ENCODE data around the gene HOXD3.

Gene HOXD3

GRCh38 chr2:176135035-176135440, 22.1 kb upstream of the HOXD3 start:
- peak; percentile 49 for DNase-seq

GRCh38 chr2:176136374-176137251, 20.5 kb upstream of the HOXD3 start:
- peak; percentile 57 for DNase-seq

- no peak for DNase-seq
These were observed 19.9 kb upstream of the HOXD3 start for GRCh38 chr2:176137252-176137580.

GRCh38 chr2:176137906-176138305, 19.2 kb upstream of the HOXD3 start:
- DNase-seq: no peak

GRCh38 chr2:176138526-176138922, 18.6 kb upstream of the HOXD3 start:
- no peak for DNase-seq

- DNase-seq: no peak
These were observed 18.0 kb upstream of the HOXD3 start for GRCh38 chr2:176138923-176139660.

- no peak for DNase-seq
These were observed 17.2 kb upstream of the HOXD3 start for GRCh38 chr2:176139661-176140512.

GRCh38 chr2:176140513-176141317, 16.4 kb upstream of the HOXD3 start:
- DNase-seq: peak; percentile 75

- no peak for DNase-seq
These were observed 14.8 kb upstream of the HOXD3 start for GRCh38 chr2:176142281-176142680.

GRCh38 chr2:176145085-176145969, 11.8 kb upstream of the HOXD3 start:
- no peak for DNase-seq

GRCh38 chr2:176146101-176146500, 11.0 kb upstream of the HOXD3 start:
- no peak for DNase-seq

- DNase-seq: no peak
These were observed 10.5 kb upstream of the HOXD3 start for GRCh38 chr2:176146645-176147044.

- DNase-seq: no peak
These were observed 9.8 kb upstream of the HOXD3 start for GRCh38 chr2:176147210-176147799.

GRCh38 chr2:176147800-176148496, 9.2 kb upstream of the HOXD3 start:
- DNase-seq: no peak

- DNase-seq: no peak
These were observed 8.2 kb upstream of the HOXD3 start for GRCh38 chr2:176148751-176149421.

- DNase-seq: no peak
These were observed 7.6 kb upstream of the HOXD3 start for GRCh38 chr2:176149481-176149938.

GRCh38 chr2:176149939-176150583, 7.0 kb upstream of the HOXD3 start:
- DNase-seq: no peak

GRCh38 chr2:176150584-176151441, 6.3 kb upstream of the HOXD3 start:
- DNase-seq: no peak

All from EL (cell line).